T-helper 1 cell (primary cell): ENCODE measurements around the gene ARSK.
"Not testable (repeated sequence)": the region's sequence is repeated elsewhere in the genome, so short reads cannot be mapped to it uniquely, and the experiment has no call there.

Source experiments
- DNase-seq, 5 donors: peaks; one replicate each; pipeline ENCODE4 v3.0.0-alpha.2; 2012 to 2020

Gene ARSK

DNA sequence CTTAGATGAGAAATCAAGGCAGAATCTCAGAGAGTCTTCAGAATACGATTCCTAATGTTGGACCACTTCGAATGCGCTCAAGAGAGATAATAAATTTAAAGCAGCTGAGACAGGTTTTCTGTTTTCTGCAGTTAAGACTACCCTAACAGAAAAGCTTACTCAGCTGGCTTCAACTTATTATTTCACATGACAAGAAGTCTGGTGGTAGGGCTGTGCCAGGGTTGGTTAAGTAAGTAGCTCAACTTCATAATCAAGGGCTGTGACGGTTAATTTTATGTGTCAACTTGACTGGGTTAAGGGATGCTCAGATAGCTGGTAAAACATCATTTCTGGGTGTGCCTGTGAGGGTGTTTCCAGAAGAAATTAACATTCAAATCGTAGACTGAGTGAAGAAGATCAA, 68.8 kb downstream of the ARSK start:
- DNase-seq = no peak

DNA sequence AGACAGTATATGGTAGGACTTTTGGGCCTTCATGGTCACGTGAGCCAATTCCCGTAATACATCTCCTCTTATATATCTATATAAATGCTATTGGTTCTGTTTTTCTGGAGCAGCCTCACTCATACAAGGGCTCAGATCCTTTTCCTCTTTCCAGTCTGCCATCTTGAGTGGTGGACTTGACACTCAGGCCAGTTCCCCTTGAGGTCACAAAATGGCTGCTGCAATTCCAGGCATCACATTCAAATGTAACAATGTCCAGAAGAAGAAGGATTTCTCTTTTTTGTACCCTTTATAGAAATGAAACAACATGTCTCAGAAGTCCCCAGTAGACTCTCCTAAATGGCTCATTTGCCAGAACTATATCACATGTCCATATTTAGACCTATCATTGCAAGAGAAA, 69.5 kb downstream of the ARSK start:
- DNase-seq = no peak

DNA sequence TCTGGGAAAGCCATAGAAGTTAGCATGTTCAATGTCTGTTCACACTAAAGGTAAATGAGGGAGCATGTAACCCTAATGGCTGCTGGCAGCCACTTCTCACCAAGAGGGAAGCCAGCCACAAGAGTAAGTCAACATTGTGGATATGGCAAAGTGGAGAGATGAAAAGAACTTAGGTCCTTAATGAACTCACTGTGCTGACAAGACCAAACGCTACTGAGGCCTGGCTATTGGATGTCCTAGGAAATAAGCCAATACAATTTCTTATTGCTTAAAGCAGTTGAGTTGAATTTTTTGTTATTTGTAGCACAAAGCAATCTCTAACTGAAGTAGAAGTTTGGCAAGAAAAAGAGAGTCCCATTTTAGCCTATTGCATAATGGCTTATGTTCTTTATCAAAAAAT, 71.8 kb downstream of the ARSK start:
- no peak for DNase-seq

DNA sequence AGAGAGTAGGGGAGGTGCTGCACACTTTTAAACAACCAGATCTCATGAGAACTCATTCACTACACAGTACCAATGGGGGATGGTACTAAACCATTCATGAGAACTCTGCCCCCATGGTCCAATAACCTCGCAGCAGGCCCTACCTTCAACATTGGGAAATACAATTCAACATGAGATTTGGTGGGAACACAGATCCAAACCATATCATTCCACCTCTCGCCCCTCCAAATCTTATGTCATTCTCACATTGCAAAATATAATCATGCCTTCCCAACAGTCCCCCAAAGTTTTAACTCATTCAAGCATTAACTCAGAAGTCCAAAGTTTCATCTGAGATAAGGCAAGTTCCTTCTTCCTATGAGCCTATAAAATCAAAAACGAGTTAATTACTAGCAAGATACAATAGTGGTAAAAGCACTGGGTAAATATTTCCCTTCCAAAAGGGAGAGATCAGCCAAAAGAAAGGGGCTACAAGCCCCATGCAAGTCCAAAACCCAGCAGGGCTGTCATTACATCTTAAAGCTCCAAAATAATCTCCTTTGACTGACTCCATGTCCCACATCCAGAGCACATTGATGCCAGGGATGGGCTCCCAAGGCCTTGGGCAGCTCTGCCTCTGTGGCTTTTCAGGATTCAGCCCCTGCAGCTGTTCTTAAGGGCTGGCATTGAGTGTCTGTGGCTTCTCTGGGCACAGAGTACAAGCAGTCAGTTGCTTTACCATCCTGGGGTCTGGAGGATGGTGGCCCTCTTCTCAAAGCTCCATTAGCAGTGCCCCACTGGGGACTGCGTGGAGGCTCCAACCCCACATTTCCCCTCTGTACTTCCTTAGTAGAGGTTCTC, 73.3 kb downstream of the ARSK start:
- no peak for DNase-seq

DNA sequence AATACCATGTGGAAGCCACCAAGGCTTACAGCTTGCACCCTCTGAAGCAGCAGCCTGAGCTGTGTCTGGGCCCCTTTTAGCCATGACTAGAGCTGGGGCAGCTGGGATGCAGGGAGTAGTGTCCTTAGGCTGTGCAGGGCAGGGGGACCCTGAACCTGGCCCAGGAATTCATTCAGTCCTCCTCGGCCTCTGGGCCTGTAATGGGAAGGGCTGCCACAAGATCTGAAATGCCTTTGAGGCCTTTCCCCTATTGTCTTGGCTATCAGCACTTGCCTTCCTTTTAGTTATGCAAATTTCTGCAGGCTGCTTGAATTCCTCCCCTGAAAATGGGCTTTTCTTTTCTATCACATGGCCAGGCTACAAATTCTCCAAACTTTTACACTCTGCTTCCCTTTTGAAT, 74.0 kb downstream of the ARSK start:
- no peak for DNase-seq

DNA sequence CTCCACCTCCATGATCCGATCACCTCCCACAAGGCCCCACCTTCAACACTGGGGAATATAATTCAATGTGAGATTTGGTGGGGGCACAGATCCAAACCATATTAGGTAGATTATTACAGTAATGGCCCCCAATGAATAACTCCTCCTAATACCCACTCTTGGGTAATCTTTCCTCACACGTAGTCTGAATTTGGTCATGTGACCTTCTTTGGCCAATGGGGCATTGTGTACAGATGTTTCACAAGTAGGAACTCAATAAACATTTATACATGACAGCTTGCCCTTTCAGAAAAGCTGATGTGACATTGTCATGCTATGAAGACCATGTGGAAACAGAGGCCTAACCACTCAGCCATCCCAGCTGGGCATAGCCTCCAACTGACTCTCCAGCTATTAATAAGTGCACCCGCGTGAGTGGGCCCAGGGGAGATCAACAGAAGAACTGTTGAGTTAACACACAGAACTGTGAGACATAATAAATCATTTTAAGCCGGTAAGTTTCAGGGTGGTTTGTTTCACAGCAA, 75.6 kb downstream of the ARSK start:
- DNase-seq = no peak

DNA sequence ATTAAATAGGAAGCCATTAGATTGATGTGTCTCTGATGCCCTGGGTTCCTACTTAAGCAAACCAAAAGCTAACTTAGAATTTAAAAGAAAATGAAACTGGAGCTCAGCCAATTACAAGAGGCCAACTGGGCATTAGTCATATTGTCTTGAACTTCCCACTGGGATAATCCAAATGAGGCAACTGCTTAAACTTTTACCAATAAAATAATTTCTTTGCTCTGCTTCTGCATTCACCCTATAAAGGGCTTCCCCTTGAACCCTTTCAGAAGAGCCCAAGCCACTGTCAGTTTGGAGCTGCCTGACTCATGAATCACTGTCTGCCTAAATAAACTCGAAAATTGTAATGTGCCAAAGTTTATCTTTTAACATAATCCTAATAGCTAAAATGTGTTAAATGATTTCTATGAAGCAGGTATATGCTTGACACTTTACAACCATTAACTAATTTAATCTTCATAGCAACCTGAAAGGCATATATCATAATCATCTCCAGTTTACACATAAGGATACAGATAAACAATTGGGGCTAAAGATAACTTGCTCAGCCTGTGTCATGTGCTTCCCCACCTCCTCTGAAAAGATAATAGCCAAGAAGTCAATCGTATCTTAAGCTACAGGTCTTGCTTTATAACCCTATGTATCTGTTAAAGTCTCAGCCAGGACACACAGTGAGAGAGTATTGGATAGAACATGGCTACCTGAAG, 76.5 kb downstream of the ARSK start:
- DNase-seq = no peak

DNA sequence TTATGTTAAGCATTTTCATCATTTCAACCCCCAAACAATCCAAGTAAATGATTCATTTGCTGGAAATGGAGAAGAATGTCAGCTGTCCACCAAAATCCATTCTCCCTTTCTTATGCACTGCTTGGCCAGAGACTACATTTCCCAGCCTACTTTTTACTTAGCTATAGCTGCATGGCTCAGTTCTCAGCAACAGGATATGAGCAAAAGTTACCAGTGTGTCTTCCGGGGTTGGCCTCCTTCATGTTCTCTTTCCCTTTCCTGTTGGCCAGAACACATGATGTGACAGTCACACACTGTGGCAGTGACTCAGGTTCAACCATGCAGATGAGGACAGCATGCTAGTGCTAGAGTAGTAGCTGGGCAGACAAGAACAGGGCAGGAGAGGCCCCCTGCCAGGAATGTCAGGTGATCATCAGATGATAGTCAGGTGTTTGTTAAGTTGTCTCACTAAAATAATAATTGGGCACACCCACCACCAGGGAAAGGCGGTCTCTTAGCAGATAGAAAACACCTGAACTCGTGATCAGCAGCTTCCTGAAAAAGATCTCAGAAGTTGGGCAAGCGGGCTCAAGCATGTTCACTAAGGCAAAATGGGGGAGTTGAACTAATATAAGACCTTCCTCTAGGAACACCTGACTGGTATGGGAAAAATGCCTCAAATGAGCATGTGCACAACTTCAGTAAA, 77.2 kb downstream of the ARSK start:
- peak; percentile 29 to 91 (median 57) for DNase-seq

DNA sequence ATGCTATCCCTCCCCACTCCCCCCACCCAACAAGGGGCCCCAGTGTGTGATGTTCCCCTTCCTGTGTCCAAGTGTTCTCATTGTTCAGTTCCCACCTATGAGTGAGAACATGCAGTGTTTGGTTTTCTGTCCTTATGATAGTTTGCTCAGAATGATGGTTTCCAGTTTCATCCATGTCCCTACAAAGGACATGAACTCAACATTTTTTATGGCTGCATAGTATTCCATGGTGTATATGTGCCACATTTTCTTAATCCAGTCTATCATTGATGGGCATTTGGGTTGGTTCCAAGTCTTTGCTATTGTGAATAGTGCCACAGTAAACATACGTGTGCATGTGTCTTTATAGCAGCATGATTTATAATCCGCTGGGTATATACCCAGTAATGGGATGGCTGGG, 78.0 kb downstream of the ARSK start:
- DNase-seq = not testable (repeated sequence)

DNA sequence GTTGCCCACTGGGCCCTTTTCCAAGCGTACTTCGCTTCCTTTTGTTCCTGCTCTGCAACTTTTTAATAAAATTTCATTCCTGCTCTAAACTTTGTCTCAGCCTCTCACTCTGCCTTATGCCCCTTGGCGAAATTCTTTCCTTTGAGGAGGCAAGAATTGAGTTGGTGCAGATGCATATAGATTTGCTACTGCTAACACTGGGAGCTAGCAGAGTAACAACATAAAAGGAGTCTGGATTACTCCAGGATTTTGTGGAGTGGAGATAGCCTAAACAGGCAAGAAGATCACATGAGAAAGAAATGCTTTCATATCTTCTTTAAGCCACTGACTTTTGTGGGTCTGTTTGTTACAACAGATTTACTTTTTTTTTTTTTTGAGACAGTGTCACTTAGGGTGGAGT, 78.8 kb downstream of the ARSK start:
- no peak for DNase-seq

DNA sequence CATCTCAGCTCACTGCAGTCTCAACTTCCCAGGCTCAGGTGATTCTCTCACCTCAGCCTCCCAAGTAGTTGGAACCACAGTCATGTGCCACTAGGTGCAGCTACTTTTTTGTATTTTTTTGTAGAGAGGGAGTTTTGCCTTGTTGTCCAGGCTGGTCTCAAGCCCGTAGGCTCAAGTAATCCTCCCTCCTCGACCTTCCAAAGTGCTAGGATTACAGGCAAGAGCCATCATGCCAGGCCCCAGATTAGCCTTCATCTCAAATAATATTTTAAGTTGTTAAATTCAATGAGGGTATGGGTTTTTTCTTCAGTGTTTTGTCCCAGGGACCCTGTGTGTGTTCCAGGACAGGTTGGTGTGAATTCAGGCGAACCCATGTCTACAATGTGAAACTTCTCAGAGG, 79.2 kb downstream of the ARSK start:
- DNase-seq = no peak

DNA sequence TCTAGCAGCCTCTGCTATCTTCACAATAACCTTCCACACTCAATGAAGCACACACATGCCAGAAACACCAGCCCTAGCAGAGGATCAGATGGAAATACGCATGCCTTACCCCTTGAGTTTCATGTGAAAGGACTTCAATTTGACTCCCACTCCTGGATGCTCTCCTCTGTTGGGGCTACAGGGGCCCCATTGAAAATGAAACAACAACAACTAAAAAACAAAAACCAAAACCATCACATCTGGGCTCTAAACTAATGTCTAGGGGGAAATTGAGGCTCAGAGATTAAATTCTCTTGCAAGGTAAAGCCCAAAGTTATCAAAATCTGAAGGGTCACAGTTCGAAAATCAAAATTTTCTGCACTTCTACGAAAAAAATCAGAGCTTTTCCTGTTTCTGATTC, 83.7 kb downstream of the ARSK start:
- DNase-seq = no peak

DNA sequence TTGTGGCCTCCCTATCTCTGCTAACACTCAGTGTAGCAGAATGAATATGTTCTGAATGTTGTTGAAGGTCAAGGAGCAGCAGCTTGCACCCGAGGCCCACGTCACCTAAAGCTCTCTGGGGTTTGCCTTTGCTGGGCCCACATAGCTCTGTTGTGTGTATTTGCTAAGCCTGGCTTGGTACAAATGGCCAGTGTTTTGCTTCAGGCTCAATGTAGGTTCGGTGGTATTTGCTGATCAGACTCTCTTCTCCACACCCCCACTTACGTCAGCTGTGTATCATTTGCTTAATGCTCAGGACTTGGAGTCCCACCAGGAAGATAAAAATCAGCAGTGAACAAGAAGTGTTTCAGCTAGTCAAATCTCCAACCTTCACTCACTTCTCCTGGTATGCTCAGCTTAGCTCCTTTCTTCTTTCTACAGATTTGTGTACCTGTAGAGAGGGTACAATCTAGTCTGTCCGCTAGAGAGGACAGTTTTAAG, 86.9 kb downstream of the ARSK start:
- no peak for DNase-seq

DNA sequence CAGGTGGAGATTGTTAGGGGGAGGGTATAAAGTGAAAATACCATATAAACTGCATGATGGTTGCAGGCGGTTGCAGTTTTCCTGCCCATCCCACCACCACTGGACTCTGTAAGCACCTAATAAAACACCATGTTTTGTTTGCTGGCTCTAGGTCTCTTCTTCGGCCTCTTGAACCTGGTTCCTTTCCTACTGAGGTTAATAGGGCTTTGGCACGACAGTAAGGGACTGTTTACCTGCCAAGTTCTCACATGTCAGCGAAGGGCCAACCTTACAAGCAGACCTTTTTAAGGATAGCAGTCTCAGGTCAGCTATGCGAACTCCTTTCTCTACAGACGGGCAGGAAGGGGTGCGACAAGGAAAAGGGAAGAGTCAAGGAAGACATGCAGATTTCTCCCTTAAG, 88.3 kb downstream of the ARSK start:
- no peak for DNase-seq

DNA sequence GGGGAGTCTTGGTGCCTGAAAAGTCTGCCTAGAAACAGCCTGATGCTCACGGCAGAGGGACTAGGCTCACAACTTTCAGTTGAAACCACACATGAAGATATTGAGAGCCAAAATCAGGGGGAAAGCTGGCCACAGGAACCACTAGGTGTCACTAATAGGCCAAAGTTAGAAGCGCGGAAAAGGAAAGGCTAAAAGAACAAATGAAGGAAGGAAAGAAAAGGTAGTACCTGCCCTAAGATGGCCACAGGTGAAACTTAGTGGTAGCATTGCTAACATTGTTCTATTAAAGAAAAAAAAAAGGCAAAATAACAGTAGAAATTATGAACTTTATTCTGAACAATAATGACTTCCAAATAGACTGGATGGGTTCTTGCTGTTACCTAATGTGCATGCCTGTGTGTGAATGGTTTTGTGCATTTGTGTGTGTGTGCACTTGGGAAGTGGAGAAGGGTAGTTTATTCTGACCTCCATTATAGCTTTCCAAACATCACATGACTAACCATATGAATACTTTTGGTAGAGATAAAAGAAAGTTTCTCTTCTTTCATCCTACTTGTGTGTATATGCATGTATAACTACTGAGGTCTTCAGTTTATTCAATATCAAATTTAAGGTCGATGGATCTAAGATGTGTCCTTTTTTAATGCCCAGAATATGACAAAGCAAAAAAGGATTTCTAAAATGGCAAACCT, 89.6 kb downstream of the ARSK start:
- peak in 3 of 5 donors; percentile 7 to 73 (median 21) for DNase-seq

DNA sequence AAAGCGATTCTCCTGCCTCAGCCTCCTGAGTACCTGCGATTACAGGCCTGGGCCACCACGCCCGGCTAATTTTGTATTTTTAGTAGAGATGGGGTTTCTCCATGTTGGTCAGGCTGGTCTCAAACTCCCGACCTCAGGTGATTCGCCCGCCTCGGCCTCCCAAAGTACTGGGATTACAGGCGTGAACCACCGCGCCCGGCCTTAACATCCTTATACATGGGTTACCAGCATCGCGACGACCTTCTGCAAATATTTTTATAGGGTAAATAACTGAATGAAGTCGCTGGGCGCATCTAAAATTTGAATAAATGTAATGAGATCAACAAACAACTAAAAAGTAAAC, 91.3 kb downstream of the ARSK start:
- DNase-seq = not testable (repeated sequence)

DNA sequence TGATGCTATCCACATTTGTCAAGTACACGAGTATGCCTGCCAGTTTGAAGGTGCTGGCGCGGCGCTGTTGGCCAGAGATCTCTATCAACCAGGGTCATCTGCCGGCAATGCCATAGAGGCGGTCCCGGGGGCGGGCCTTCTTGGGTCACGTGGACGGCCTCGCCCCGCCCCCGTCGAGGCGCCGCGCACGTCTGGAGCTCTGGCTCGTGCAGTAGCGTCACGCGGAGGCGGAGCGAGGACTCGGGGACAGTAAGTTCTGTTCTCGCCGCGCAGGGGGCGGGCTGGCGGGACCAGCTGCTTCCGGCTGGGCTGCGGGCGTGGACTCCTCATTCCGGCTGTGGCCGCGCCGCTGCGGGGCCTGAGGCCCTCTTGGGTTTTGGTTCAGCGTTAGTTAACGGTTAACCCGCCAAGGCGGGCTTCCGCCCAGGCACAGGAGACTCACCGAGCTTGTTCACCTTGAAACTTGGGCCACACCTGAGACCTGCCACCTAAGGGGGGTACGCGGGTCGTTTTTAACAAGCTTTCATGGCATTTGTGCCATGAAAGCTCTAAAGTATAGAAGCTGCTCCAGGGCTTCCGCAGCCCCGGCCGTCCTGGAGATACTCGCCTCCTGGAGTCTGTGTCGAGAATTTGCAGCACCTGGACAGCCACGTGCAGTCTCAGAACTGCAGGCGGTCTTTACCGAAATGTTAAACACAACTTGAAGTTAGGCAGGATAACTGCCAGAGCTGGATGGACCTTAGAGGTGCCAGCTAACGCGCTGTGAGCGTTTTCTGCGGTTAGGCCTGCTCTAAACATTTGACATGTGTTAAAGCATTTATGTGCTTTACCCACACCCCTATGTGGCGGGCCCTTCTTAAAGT, 91.9 kb downstream of the ARSK start, which contains the start of gene RFESD:
RFESD (plus strand) TSS at position 209 of the 863 bp plus-strand sequence. CDS start 5,495 bp downstream, outside the sequence.
- peak; percentile 87 to 98 (median 88) for DNase-seq

DNA sequence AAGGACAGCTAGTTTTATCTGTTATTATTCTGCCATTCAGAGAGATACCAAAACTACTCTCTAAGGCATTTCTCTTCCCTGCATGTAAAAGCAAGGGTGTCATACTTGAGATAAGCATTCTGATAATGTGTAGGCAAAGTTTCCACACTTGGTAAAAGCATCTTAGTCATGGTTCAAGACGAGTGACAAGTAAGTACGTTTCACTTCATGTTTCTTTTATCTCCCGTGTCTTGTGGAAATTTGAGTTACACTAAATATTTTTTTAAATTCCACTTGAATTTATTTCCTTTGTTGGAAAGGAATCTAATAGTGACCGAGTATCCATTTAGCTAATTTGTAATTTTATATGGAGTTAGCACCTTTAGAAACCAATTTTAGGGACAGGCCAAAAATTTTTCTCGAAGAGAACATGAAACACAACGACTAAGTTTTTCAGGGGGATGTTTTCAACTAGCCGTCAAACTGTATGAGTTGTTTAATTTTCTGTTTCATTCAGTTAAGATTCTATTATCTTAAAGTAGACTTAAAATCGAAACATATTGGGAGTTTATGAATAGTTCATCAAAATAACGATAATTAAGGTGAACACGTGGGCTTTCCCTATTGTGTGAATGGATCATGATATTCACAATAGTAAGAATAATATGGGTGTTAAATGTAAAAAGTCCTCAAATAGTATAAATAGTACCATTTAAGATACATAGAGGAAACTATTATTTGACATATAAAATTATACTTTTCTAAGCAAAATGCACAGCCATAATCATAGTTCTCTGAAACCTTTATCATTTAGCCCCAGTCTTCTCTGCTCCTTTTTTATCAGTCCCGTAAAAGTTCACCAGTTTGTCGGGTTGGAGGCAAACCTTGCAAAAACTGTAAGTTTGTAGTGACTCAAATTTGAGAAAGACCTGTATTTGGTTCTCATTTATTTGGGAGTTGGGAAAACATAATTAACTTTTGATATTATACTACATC, 93.3 kb downstream of the ARSK start:
- DNase-seq = peak in 1 of 5 donors; percentile 53

DNA sequence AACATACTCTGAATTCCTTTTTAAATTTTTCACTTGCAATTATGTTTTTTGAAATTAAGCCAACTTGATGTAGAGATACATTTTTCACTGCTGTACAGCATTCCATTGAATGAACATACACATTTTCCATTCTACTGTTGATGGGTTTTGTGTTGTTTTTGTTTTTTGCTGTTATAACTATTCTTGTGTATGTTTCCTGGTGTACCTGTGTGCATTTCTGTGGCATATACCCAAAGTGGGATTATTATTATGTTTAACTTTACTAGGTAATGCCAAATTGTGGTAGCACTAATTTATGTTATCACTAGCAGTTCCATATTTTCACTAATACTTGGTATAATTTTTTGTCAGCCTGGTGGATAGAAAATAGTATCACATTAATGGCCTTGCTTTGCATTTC, 94.4 kb downstream of the ARSK start:
- DNase-seq = no peak
